HEK293 (cell line): ENCODE data around the gene NPFFR2.

ENCODE experiments used
- BCL11A ChIP-seq: fragments of 450-650 bp; formaldehyde crosslinking; IDR thresholded peaks from 2 replicates; pipeline ENCODE4 v1.5.1; 2016; ENCODE audit warnings: low read depth, missing biosample characterization, missing genetic modification characterization
- CTCF ChIP-seq: fragments of 450-650 bp; formaldehyde crosslinking; IDR thresholded peaks from 2 replicates; pipeline ENCODE4 v1.5.1; 2016; ENCODE audit warnings: missing biosample characterization, missing genetic modification characterization
- SALL2 ChIP-seq: fragments of 450-650 bp; formaldehyde crosslinking; IDR thresholded peaks from 2 replicates; pipeline ENCODE4 v1.5.0; 2017; ENCODE audit warnings: missing biosample characterization, mild to moderate bottlenecking, missing genetic modification characterization, borderline replicate concordance
- SP2 ChIP-seq: fragments of 450-650 bp; formaldehyde crosslinking; IDR thresholded peaks from 2 replicates; pipeline ENCODE4 v1.5.1; 2016; ENCODE audit warnings: missing biosample characterization, missing genetic modification characterization
- YY1 ChIP-seq: fragments of 450-650 bp; formaldehyde crosslinking; IDR thresholded peaks from 2 replicates; pipeline ENCODE4 v1.5.1; 2018; ENCODE audit warnings: missing biosample characterization, missing genetic modification characterization
- ZNF274 ChIP-seq, 2 experiments: fragments of 200-500 bp in 1 of 2; fragments of 450-650 bp in 1 of 2; sonication (Bioruptor generic) in 1 of 2; formaldehyde crosslinking in 1 of 2; IDR thresholded peaks; 2 replicates each; pipeline versions ENCODE4 v1.5.1 to v1.6.1; 2014 to 2016; ENCODE audit warnings: borderline replicate concordance in 1 of 2, inconsistent platforms in 1 of 2, low read length in 1 of 2, missing biosample characterization in 1 of 2, missing genetic modification characterization in 1 of 2
- ZNF623 ChIP-seq: fragments of 450-650 bp; formaldehyde crosslinking; IDR thresholded peaks from 2 replicates; pipeline ENCODE4 v1.5.1; 2016; ENCODE audit warnings: missing biosample characterization, missing genetic modification characterization
- ZNF670 ChIP-seq: fragments of 450-650 bp; formaldehyde crosslinking; IDR thresholded peaks from 2 replicates; pipeline ENCODE4 v1.5.1; 2016; ENCODE audit warnings: missing biosample characterization, missing genetic modification characterization, low read depth
- ZNF701 ChIP-seq: fragments of 450-650 bp; formaldehyde crosslinking; IDR thresholded peaks from 2 replicates; pipeline ENCODE4 v1.5.1; 2016; ENCODE audit warnings: missing biosample characterization, missing genetic modification characterization
- ZNF768 ChIP-seq: fragments of 450-650 bp; formaldehyde crosslinking; IDR thresholded peaks from 2 replicates; pipeline ENCODE4 v1.5.1; 2018; ENCODE audit warnings: missing biosample characterization, mild to moderate bottlenecking, missing genetic modification characterization
- ZNF792 ChIP-seq: fragments of 450-650 bp; formaldehyde crosslinking; IDR thresholded peaks from 2 replicates; pipeline ENCODE4 v1.5.1; 2016; ENCODE audit warnings: missing biosample characterization, missing genetic modification characterization

- TF ChIP-seq CTCF (tag by site-specific recombination): no peak
- TF ChIP-seq ZNF274 (IDR thresholded peaks at IDR 0.05; ENCODE audit: low read length): no peak
- TF ChIP-seq ZNF274 (tag by site-specific recombination; IDR thresholded peaks at IDR 0.05; ENCODE audit: borderline replicate concordance): no peak
- no peak for TF ChIP-seq ZNF768 (tag by site-specific recombination)
- no peak for TF ChIP-seq ZNF701
- TF ChIP-seq SALL2 (tag by site-specific recombination): no peak
- no peak for TF ChIP-seq SP2 (tag by site-specific recombination)
- TF ChIP-seq ZNF792 (tag by site-specific recombination): no peak
- no peak for TF ChIP-seq YY1 (tag by site-specific recombination)
- TF ChIP-seq BCL11A (tag by site-specific recombination): no peak
- TF ChIP-seq ZNF623 (tag by site-specific recombination): no peak
- no peak for TF ChIP-seq ZNF670 (tag by site-specific recombination)
Observed at GRCh38 chr4:72067051-72067450, 35.3 kb downstream of the NPFFR2 start.
